Neural cell (in vitro differentiated cells): ENCODE results near the gene RFX2.

Source experiments
- EP300 ChIP-seq: fragments of 450-650 bp; conservative IDR thresholded peaks from 2 replicates; pipeline ENCODE4 v1.6.1; 2014; ENCODE audit warnings: antibody characterized with exemption, mild to moderate bottlenecking, moderate library complexity; ENCODE audit not compliant: poor library complexity, severe bottlenecking
- EZH2 ChIP-seq: fragments of 200-600, 300-800 bp; shearing (Covaris generic), sonication (generic); IDR thresholded peaks from 2 replicates; pipeline ENCODE4 v1.6.1; 2014; ENCODE audit warnings: antibody characterized with exemption, low read length, borderline replicate concordance, mild to moderate bottlenecking; ENCODE audit not compliant: insufficient read depth, poor library complexity, severe bottlenecking
- MXI1 ChIP-seq: fragments of 450-650 bp; conservative IDR thresholded peaks from 2 replicates; pipeline ENCODE4 v1.6.1; 2014; ENCODE audit warnings: antibody characterized with exemption, mild to moderate bottlenecking; ENCODE audit not compliant: poor library complexity, severe bottlenecking
- RAD21 ChIP-seq: fragments of 450-650 bp; conservative IDR thresholded peaks from 2 replicates; pipeline ENCODE4 v1.6.1; 2014; ENCODE audit warnings: antibody characterized with exemption, mild to moderate bottlenecking, moderate library complexity
- TF ChIP-seq, protein P1 (sequence below): IDR thresholded peaks from 2 replicates; pipeline ENCODE4 v1.6.1; 2012; ENCODE audit warnings: borderline replicate concordance
- TF ChIP-seq, protein P2 (sequence below): fragments of 450-650 bp; IDR thresholded peaks from 2 replicates; pipeline ENCODE4 v1.5.1; 2014; ENCODE audit warnings: antibody characterized with exemption, mild to moderate bottlenecking, moderate library complexity; ENCODE audit not compliant: poor library complexity, severe bottlenecking

- no peak for TF ChIP-seq EZH2
- TF ChIP-seq MXI1 = no peak
- TF ChIP-seq, protein P1, sequence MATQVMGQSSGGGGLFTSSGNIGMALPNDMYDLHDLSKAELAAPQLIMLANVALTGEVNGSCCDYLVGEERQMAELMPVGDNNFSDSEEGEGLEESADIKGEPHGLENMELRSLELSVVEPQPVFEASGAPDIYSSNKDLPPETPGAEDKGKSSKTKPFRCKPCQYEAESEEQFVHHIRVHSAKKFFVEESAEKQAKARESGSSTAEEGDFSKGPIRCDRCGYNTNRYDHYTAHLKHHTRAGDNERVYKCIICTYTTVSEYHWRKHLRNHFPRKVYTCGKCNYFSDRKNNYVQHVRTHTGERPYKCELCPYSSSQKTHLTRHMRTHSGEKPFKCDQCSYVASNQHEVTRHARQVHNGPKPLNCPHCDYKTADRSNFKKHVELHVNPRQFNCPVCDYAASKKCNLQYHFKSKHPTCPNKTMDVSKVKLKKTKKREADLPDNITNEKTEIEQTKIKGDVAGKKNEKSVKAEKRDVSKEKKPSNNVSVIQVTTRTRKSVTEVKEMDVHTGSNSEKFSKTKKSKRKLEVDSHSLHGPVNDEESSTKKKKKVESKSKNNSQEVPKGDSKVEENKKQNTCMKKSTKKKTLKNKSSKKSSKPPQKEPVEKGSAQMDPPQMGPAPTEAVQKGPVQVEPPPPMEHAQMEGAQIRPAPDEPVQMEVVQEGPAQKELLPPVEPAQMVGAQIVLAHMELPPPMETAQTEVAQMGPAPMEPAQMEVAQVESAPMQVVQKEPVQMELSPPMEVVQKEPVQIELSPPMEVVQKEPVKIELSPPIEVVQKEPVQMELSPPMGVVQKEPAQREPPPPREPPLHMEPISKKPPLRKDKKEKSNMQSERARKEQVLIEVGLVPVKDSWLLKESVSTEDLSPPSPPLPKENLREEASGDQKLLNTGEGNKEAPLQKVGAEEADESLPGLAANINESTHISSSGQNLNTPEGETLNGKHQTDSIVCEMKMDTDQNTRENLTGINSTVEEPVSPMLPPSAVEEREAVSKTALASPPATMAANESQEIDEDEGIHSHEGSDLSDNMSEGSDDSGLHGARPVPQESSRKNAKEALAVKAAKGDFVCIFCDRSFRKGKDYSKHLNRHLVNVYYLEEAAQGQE = no peak
- TF ChIP-seq, protein P2, sequence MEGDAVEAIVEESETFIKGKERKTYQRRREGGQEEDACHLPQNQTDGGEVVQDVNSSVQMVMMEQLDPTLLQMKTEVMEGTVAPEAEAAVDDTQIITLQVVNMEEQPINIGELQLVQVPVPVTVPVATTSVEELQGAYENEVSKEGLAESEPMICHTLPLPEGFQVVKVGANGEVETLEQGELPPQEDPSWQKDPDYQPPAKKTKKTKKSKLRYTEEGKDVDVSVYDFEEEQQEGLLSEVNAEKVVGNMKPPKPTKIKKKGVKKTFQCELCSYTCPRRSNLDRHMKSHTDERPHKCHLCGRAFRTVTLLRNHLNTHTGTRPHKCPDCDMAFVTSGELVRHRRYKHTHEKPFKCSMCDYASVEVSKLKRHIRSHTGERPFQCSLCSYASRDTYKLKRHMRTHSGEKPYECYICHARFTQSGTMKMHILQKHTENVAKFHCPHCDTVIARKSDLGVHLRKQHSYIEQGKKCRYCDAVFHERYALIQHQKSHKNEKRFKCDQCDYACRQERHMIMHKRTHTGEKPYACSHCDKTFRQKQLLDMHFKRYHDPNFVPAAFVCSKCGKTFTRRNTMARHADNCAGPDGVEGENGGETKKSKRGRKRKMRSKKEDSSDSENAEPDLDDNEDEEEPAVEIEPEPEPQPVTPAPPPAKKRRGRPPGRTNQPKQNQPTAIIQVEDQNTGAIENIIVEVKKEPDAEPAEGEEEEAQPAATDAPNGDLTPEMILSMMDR = no peak
- TF ChIP-seq EP300 = no peak
- no peak for TF ChIP-seq RAD21
Observed at GRCh38 chr19:6000228-6000847, 110.0 kb downstream of the RFX2 start.
